Measurements from ENCODE around the gene PAPOLA.

- TF ChIP-seq CTCF (IDR thresholded peaks at IDR 0.05) (no peak), POLR2A (IDR thresholded peaks at IDR 0.05) (no peak)
Observed at GRCh38 chr14:96589577-96589976, 87.4 kb downstream of the PAPOLA start.
